GM21367 (cell line): ENCODE data around the gene TAF4.
"Not testable (repeated sequence)": the region's sequence is repeated elsewhere in the genome, so short reads cannot be mapped to it uniquely, and the experiment has no call there.

Experiments
- ATAC-seq: cut with Tn5 transposase; IDR thresholded peaks from one replicate; pipeline ENCODE4 v1.9.1; 2021; ENCODE audit not compliant: unreplicated experiment

TAF4 gene

DNA sequence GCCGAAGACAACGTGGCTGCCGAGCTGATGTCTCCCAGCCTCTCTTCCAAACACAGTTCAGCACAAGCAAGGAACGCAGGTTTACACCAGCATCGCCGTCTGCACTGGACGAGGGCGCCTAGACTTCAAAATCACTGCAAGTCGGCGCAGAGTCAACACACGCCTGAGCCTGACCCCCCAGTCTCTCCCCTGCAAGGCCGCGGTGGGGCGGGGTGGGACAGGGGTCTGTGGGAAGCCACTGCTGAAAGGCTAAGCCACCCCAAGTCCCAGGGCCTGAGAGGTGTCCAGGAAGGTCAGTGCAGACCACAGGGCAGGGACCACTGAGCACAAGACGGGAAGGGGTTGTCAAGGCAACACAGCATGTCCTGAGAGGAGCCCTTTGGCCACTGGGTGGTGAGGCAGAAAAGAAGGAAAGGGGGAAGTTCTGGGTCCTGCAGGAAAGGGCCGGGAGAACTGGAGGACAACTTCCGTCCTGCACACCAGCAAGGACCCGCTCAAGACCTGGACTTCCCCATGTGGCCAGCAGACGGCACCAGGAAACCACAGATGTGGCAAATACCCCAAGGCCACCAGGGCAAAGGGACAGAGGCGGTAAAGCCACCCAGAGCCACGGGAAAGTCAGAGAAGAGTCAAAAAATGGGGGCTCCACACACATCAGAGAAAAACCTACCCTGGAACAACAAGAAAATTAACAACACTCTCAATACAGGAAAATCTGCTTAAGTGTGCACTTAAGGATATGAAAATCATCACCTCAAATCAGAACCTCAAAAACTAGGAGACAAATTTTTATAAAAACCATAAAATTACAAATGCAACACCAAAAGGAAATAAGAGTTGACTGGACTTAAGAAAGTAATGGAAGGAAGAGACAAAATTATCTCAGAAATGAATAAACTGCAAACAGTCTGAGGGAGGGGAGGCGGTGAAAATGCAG, 84.8 kb downstream of the TAF4 start:
- ATAC-seq, result no peak

DNA sequence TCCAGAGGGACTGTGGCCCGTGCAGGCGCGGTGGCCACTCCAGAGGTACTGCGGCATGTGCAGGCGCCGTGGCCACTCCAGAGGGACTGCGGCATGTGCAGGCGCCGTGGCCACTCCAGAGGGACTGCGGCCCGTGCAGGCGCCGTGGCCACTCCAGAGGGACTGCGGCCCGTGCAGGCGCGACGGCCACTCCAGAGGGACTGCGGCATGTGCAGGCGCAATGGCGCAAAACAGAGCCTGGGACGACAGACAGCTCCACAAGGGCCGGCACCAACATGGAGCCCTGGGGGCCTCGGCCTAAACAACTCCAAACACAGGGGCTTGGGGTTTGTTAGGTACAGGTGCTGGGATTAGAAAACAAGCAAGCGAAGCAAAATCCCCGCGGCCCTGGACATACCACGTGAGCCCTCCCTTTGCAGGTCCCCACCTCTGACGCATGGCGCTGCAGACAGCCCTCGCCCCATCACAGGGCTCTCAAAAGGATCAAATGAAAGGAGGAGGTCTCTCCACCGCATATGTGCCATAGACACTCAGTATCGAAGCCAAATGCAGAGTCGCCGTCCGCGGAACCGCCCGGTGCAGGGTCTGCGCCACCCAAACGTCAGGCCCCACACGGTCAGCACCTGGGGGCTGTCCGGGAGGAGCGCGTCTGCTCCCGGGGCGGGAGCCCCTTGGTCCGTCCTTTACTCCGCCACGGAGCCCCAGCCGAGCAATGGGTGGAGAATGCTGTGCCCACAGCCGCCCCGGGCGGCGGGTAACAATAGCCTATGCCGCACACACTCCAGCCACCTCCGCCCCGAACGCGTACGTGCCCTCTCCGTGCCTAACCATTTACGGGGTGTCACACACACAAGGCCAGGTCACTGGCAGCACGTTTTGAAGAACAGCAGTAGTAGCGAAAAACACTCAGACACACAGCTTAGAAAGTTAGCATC, 85.7 kb downstream of the TAF4 start:
- ATAC-seq, result no peak

DNA sequence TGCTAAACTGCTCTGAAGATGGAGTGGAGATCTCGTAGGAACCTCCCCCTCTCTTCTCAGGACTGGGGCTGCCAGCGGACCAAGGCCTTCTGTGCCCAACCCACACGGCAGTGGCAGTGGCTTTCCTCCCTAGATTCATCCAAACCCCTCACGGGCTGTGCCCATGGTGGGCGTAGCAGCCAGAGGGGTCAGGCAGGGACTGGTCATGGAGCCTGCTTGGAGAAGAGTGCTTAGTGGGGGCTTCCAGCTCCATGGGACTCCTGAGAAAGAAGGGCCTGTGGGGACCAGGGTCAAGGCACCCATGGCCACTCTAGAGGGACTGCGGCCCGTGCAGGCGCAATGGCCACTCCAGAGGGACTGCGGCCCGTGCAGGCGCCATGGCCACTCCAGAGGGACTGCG, 86.6 kb downstream of the TAF4 start:
- ATAC-seq, result no peak

DNA sequence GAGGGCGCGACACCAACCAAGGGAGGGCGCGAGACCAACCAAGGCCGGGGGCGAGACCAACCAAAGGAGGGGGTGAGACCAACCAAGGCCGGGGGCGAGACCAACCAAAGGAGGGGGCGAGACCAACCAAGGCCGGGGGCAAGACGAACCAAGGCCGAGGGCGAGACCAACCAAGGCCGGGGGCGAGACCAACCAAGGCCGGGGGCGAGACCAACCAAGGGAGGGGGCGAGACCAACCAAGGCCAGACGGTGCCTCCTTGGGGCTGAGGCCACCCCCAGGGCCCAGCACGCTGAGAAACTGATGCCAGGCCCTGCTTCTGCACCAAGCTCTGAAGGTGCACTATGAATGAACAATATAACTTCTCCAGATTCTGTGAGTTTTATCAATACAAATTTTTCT, 87.2 kb downstream of the TAF4 start:
- no peak for ATAC-seq

DNA sequence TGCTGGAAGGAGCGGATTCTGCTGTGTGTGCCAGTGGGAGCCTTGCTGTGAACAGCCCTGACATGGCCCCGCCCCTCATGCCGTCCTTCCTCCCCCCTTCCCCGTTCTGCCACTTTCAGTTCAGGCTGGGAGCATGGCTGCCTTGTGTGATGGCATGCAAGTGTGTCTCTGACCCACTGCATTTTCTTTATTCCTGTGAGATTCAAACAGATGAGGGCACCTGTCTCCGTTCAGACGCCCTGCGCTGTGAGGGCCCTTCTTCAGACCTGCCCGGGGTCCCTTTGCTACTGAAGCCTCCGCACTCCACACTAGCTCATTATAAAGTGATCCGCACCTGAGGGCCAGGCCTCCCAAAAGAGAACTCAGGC, 88.3 kb downstream of the TAF4 start:
- no peak for ATAC-seq

DNA sequence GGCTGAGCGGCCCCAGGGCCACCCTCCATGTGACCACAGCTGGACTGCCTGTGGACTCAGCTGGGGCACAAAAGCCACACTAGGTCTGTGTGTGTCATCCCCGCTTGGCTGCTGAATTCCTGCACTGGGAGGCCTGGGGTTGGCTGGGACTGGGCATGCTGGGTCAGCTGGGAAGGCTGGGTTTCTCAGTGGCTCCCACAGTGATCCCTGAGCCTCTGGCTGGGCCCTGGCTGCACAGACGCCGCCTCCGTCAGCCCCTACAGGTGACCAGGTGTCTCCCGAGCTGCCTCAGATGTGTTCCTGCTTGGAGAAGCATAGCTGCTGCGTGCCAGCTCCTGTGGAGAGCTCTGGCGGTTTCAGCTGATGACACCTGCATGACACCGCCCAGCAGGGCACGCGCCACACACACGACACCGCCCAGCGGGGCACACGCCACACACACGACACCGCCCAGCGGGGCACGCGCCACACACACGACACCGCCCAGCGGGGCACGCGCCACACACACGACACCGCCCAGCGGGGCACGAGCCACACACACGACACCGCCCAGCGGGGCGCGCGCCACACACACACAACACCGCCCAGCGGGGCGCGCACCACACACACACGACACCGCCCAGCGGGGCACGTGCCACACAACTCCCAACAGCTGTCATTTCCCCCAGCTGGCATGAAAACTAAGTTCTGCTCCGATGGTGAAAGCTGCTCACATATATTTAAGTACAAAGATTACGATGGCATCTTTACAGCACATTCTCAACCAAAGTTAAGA, 88.8 kb downstream of the TAF4 start:
- no peak for ATAC-seq

DNA sequence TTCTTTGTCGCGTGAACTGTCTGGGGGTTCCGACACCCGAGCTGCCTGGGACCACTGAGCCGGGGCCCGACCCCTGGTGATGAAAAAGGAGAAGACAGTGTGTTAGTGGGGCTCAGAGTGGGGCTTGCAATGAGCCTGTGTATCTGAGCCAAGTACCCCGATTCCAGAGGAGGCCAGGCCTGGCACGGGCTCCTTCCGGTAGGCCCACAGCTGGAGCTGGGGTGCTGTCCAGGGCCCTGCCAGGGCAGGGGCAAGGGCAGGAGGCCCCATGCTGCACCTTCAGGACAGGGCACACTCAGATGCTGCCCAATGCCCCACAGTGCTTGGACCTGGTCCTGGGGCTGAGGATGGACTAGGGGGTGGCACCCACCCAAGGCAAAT, 89.4 kb downstream of the TAF4 start:
- ATAC-seq, result no peak

DNA sequence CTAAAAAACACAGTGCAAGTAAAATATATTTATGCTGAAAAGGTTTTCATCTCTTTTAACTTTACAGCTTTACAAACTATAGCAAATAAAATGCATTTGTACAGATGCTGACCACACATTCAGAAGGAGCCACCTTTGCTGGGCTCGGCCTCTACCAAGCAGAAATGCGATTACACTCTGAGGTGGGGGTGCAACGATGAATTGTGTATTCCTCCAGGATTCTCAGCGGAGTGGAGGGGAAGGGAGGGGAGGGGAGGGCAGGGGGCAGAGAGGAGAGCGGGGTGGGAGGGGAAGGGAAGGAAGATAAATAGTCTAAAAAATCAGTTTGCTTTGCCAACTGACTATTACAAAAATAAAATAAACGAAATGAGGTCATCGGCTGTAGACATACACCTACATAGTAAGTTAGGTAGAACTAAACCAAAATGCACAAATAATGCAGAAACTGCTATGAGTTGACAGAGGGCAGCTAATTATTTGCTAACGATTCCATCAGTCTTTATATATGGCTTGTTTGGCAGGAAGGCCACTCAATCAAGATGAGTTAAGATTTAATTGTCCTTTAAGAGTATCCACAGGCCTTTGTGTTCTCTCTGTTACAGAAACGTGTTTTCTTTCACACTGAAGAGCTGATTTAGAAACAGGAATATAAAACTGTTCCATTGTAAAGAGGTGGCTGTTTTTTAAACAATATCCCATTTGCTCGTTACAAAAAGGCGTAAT, 90.1 kb downstream of the TAF4 start:
- no peak for ATAC-seq

DNA sequence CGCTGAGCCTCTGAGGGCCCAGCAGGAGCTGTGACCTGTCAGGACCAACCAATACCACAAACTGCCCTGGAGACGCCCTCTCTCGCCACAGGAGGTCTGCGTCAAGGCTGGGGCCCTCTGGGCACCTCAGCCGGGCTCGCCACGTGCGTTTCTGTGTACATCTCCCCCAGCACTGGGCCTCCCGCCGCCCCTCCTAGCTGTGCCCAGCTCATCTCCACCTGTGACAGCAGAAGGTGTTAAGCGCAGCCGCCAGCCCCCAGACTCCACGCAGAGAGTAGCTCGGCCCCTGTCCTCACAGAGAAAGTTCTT, 91.4 kb downstream of the TAF4 start:
- ATAC-seq, result no peak

DNA sequence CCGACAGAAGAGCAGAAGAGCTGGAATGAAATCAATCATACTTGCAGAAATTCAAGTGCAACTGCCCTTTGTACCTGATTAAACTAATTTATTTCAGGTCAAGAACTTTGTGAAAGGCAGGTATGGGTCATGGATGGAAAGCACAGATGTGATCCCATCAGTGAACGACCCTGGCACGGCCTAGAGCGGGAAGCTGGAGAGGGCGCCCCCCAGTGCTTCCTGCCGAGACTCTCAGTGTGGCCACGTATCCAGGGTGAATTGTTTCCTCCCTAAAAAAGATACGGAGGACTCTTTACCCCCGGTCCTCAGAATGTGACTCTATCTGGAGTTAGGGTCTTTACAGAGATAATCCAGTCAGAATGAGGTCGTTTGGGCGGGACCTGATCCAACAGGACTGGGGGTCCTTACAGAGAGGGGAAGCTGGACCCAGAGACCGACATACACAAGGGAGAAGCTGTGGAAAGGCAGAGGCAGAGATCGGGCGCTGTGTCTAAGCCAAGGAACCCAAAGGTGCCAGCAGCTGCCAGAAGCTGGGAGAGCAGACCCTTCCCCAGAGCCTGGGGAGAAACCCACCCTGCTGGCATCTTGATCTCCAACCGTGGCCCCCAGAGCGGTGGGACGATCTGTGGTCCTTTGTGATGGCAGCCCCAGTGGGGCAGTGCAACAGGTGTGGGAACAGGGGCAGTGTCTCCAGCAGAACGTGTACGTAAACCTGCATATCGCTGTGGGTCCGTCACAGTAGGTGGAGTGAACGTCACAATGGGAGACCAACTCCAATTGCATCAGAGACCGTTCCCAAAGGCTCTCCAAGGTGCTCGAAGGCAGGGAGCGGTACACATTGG, 91.9 kb downstream of the TAF4 start:
- no peak for ATAC-seq

DNA sequence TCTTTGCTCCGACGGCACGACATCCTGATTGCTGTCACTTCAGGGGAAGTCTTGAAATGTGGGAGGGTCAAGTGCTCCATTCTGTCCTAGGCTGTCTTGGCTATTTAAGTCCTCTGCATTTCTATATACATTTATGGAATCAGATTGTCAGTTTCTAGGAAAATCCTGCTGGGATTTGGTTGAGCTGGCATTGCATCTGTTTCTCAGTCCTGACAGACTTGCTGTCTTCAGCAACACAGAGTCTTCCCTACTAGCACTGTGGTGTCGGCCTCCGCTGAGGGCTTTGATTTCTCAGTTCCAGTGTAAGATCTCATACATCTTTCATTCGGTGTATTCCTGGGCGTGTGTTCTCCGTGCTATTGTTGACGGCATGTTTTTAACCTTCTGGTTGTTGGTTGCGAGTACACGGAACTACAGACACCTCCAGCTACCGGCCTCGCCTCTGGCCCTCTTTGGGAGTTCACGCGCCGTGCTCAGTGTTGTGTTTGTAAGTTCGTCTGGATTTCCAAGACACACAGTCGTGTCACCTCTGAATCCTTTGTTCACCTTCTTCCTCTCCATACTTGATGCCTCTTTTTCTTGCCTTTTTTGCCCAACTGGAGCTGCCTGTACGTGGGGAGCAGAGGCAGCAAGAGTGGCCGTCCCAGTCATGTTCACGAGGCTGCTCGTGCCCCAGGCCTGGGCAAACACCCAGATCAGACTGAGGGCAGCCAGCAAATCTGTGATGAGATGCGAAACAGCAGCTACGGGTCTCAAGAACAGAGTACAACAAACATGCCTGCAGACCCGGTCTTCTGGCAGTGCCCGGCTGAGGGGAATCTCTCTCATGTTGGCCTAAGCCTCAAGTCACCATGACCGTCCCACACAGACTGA, 92.8 kb downstream of the TAF4 start:
- ATAC-seq, result no peak

DNA sequence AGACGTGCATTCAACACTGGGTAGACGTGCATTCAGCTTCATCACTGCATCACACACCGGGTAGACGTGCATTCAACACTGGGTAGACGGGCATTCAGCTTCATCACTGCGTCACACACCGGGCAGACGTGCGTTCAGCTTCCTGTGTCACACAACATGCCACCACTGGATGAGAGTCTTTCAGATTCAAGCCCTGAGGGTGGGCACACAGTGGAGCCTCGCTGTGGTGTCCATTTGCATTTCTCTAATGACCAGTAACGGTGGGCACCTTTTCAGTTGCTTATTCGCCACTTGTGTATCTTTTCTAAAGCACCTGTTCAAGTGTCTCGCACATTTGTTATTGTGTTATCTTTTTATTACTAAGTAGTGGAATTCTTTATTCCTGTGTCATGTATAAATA, 94.1 kb downstream of the TAF4 start:
- not testable (repeated sequence) for ATAC-seq

DNA sequence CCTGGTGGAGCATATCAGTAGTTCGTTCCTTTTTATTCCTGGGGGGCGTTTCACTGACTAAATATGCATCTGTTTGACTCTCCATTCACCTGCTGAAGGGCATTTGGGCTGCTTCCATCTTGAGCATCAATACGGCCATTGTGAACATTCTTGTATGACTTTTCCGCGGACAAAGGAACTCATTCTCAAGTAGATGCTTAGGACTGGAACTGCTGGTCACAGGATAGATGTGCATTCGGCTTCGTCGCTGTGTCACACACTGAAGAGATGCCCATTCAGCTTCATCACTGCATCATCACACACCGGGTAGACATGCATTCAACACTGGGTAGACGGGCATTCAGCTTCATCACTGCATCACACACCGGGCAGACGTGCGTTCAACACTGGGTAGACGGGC, 95.3 kb downstream of the TAF4 start:
- no peak for ATAC-seq

DNA sequence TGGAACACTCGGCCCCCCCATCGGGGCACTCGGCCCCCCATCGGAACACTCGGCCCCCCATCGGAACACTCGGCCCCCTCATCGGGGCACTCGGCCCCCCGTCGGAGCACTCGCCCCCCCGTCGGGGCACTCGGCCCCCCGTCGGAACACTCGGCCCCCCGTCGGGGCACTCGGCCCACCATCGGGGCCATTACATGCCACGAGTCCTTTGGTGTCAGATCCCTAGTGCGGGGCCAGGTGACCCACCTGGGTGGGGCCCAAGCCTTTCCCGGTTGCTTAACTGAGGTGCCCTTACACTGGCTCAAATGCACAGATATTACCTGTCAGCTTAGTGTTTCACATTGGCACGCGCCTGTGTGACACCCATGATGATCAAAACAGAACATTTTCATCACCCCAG, 95.9 kb downstream of the TAF4 start:
- no peak for ATAC-seq

DNA sequence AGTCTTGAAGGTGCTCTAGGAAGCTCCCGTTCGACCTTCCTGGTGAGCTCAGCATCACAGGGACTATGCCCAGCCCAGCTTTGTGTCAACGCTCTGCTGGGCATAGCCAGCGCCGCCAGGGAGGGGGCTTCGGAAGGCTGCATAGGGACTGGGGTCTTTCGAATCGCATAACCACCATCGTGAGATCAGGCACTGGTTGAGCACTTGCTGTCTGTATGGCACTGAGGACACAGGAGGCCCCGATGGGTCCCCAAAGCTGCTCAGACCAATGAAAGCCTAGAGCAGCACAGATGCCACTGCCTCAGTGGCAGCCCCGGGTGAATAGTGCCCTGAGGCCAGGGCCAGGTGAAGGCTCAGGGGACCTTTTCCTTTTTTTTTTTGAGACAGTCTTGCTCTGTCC, 96.7 kb downstream of the TAF4 start:
- ATAC-seq, result no peak

DNA sequence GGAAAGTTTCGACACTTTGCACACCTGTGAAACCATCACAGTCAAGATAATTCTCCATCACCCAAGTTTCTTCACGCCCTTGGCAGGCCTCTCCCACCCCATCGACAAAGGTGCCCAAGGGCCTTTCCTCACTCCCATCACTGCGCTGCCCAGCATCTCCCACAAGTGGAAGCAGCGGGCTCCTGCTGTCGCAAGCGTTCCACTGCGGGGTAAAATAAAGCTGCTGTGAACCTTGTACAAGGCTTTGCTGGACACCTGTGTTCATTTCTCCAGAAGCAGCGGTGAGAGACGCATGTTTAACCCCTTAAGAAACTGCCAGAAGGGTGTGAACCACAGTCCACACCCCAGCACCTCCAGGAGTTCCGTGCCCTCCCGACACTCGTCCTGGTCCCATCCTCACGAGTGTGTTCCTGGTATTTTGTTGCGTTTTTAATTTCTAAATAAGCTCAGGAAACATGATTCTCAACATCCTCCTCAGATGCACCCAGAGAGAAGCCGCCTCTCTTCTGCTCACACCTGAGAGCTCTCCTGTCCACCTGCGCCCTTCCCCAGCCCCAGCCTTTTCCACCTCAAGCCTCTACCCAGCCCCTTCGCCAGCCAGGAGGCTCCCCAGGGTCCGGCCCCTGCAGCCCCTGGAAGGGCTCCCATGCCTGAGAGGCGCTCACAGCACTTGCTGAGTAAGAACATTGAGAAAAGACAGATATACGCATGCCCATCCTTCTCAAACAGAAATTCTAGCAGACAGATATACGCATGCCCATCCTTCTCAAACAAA, 97.5 kb downstream of the TAF4 start:
- no peak for ATAC-seq

DNA sequence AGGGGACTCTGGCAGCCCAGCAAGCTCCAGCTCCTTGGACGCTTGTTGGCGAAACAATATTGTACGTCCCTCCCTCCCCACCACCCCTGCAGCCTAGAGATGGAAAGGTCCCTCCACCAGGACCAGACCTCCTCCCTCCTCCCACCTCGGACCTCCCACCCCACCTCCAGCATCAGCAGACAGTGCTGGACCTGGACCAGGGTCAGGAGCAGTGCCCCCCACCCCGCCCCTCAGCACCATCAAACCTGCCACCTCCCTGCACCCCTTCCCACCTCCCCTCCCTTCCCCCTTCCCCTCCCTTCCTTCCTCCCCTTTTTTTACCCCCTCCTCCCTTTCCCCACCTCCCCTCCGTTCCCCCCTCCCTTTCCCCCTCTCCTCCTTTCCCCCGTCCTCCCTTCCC, 98.4 kb downstream of the TAF4 start:
- no peak for ATAC-seq
